AG04450 (cell line): ENCODE data around the gene ADAD1. TPM values are rescaled to one million over a fixed set of nuclear protein-coding genes. Genes with fewer than 3 reads are reported as not detected.

Experiments used
- CTCF ChIA-PET: fragments of 300-600, 350-600 bp; formaldehyde crosslinking; extraction: SDS; loops from one replicate; lab custom pipeline; 2022; ENCODE audit warnings: antibody characterized with exemption, inconsistent platforms; lab: Charles Lee
- POLR2A ChIA-PET: fragments of 350-600 bp; formaldehyde crosslinking; extraction: SDS; loops from one replicate; lab custom pipeline; 2021; ENCODE audit warnings: antibody characterized with exemption, inconsistent platforms; lab: Yijun Ruan, JAX
- DNase-seq: peaks from one replicate; pipeline ENCODE4 v3.0.0-alpha.2; 2011; ENCODE audit warnings: low read depth, low spot score
- H3K27ac ChIP-seq: one replicate; pipeline ENCODE4 v1.5.1; 2012; ENCODE audit warnings: low read depth, low read length, control low read depth
- H3K27me3 ChIP-seq: one replicate; pipeline ENCODE4 v1.6.0; 2012; ENCODE audit warnings: low read length; ENCODE audit not compliant: control insufficient read depth, insufficient read depth
- H3K4me3 ChIP-seq: 2 replicates; pipeline ENCODE4 v1.5.1; 2011; ENCODE audit warnings: mild to moderate bottlenecking, low read depth, low read length, control low read depth
- H3K9me3 ChIP-seq: 2 replicates; pipeline ENCODE4 v1.5.1; 2012; ENCODE audit warnings: low read length; ENCODE audit not compliant: control insufficient read depth, insufficient read depth
- CTCF ChIP-seq: IDR thresholded peaks from 2 replicates; pipeline ENCODE4 v1.5.1; 2011; ENCODE audit warnings: low read depth, low read length, control low read depth, inconsistent platforms
- polyA plus RNA-seq: library from polyadenylated mRNA; depleted of rRNA; stranded (reverse); fragments of >200 nt; gene quantifications from 2 replicates; pipeline ENCODE4 v1.2.3, GENCODE V29; 2011; rRNA removed

The ADAD1 gene
- polyA plus RNA-seq, 1 experiment, result not detected

- ChIA-PET CTCF (no interaction called here), POLR2A (no interaction called here)
- no peaks in the 10 kb centered on the region for H3K9me3 ChIP-seq
- H3K27ac ChIP-seq, result no peak overlapping the region
- no peak overlapping the region for H3K4me3 ChIP-seq
- no peak for TF ChIP-seq CTCF
- H3K27me3 ChIP-seq, result no peaks in the 10 kb centered on the region
- no peak for DNase-seq
These were observed 96.4 kb downstream of the ADAD1 start for GRCh38 chr4:122475233-122475632.

GRCh38 chr4:122476126-122476525 is 97.3 kb downstream of the ADAD1 start:
- no peak for DNase-seq
- ChIA-PET CTCF (no interaction called here), POLR2A (no interaction called here)
- no peaks in the 10 kb centered on the region for H3K9me3 ChIP-seq
- H3K27me3 ChIP-seq, result no peaks in the 10 kb centered on the region
- H3K27ac ChIP-seq, result no peak overlapping the region
- H3K4me3 ChIP-seq, result no peak overlapping the region
- TF ChIP-seq CTCF, result no peak

GRCh38 chr4:122476745-122477144 is 97.9 kb downstream of the ADAD1 start:
- ChIA-PET CTCF (interaction anchor here (0.7 kb wide), 1 partner anchor 34 kb away, joined by 8 read pairs; no protein-coding TSS in a partner anchor), POLR2A (no interaction called here)
- DNase-seq, result no peak
- Histone ChIP-seq H3K27ac (no peak overlapping the region), H3K27me3 (no peaks in the 10 kb centered on the region), H3K4me3 (no peak overlapping the region), H3K9me3 (no peaks in the 10 kb centered on the region)
- no peak for TF ChIP-seq CTCF

Other genes starting within 250 kb of the ADAD1 start
- gene BLTP1, start 226.7 kb upstream of the ADAD1 start, polyA plus RNA-seq, result 48.2 and 69.3 TPM in 2 replicates
- not detected in 2 replicates for gene IL2, start 77.7 kb downstream of the ADAD1 start, polyA plus RNA-seq
- gene IL21, start 242.1 kb downstream of the ADAD1 start, polyA plus RNA-seq, result not detected in 2 replicates